Esophagus muscularis mucosa (tissue), 4 donors: ENCODE data around the gene NECTIN1. TPM values are rescaled to one million over a fixed set of nuclear protein-coding genes. Genes with fewer than 3 reads are reported as not detected.

ENCODE experiments used
- DNase-seq: peaks from one replicate; pipeline ENCODE4 v3.0.0-alpha.2; 2017; ENCODE audit errors: extremely low spot score
- H3K27ac ChIP-seq, 4 donors: fragments of 200-600 bp; sonication (generic); replicated peaks in 1 of 4; 1 replicate in 3 of 4; 2 replicates in 1 of 4; pipeline ENCODE4 v1.5.1; 2016 to 2019; ENCODE audit warnings: mild to moderate bottlenecking in 1 of 4
- H3K27me3 ChIP-seq, 4 donors: fragments of 200-600 bp; sonication (generic); one replicate each; pipeline versions ENCODE4 v1.5.1 to v1.6.0; 2016 to 2019
- H3K36me3 ChIP-seq, 4 donors: fragments of 200-600 bp; sonication (generic); one replicate each; pipeline ENCODE4 v1.5.1; 2016 to 2019
- H3K4me1 ChIP-seq, 4 donors: fragments of 200-600 bp; sonication (generic); one replicate each; pipeline ENCODE4 v1.5.1; 2016 to 2019
- H3K4me3 ChIP-seq, 4 donors: fragments of 200-600 bp; sonication (generic); 1 replicate in 2 of 4; 2 replicates in 2 of 4; pipeline ENCODE4 v1.5.1; 2016 to 2019; ENCODE audit warnings: mild to moderate bottlenecking in 4 of 4, moderate library complexity in 1 of 4
- H3K9me3 ChIP-seq, 4 donors: fragments of 200-600 bp; sonication (generic); 1 replicate in 3 of 4; 2 replicates in 1 of 4; pipeline ENCODE4 v1.5.1; 2016 to 2019
- EP300 ChIP-seq: sonication (generic); formaldehyde crosslinking; IDR thresholded peaks from one replicate; pipeline ENCODE4 v1.6.1; 2017; ENCODE audit warnings: antibody characterized with exemption
- POLR2A ChIP-seq: fragments of 450-650 bp; IDR thresholded peaks from one replicate; pipeline ENCODE4 v1.6.1; 2017; ENCODE audit warnings: antibody characterized with exemption, moderate library complexity, mild to moderate bottlenecking, low read depth
- POLR2AphosphoS5 ChIP-seq, 2 donors: sonication (generic); formaldehyde crosslinking; IDR thresholded peaks; one replicate each; pipeline ENCODE4 v1.6.1; 2017; ENCODE audit warnings: antibody characterized with exemption in 2 of 2
- WGBS: methylation state at CpG from one replicate; pipeline ENCODE4 v1.1.5; 2018; 5-methylcytosine and 5-hydroxymethylcytosine counted together
- intact Hi-C: fragments of 100-400 bp; cut with DNase I; formaldehyde crosslinking; loops from one replicate; pipeline ENCODE4 v1.15.1; 2023
- total RNA-seq, 4 donors: library from RNA; depleted of rRNA; stranded (reverse); fragments of >200 nt; gene quantifications; one replicate each; pipeline versions ENCODE4 v1.1.0 to v1.2.1, GENCODE V29; 2016
- TF ChIP-seq, protein P1 (sequence below), 3 experiments: fragments of 200-600 bp in 2 of 3; fragments of 450-650 bp in 1 of 3; sonication (generic) in 2 of 3; IDR thresholded peaks; one replicate each; pipeline ENCODE4 v1.5.1; 2017 to 2019; ENCODE audit warnings: antibody characterized with exemption in 3 of 3, mild to moderate bottlenecking in 2 of 3, moderate library complexity in 1 of 3

NECTIN1 gene
- total RNA-seq, 4 donors from 2014 or later: 1.7 to 4.0 (median 2.5) TPM

DNA sequence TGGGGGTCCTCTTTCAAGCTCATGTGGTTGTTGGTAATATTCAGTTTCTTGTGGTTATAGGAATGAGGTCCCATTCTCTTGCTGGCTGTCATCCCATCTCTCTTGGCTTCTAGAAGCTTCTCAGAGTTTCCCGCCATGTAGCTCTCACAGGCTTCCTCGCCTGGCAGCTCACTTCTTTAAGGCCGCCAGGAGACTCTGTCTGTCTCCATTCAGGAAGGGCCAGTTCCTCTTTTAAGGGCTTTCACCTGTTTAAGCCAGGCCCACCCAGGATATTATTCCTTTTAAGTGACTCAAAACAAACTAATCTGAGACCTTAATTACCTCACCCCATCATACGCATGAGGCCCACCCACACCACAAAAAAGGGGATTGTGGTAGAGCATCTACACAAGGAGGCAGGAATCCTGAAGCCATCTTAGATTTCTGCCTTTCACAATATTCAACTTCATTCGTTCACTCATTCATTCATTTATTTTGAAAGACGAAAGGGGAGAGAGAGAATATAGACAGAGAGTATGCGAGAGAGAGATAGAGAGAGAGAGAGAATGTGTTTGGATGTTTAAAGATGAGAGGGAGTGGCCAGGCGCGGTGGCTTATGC, 42.3 kb upstream of the NECTIN1 start:
- TF ChIP-seq, protein P1, sequence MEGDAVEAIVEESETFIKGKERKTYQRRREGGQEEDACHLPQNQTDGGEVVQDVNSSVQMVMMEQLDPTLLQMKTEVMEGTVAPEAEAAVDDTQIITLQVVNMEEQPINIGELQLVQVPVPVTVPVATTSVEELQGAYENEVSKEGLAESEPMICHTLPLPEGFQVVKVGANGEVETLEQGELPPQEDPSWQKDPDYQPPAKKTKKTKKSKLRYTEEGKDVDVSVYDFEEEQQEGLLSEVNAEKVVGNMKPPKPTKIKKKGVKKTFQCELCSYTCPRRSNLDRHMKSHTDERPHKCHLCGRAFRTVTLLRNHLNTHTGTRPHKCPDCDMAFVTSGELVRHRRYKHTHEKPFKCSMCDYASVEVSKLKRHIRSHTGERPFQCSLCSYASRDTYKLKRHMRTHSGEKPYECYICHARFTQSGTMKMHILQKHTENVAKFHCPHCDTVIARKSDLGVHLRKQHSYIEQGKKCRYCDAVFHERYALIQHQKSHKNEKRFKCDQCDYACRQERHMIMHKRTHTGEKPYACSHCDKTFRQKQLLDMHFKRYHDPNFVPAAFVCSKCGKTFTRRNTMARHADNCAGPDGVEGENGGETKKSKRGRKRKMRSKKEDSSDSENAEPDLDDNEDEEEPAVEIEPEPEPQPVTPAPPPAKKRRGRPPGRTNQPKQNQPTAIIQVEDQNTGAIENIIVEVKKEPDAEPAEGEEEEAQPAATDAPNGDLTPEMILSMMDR (IDR thresholded peaks at IDR 0.05): no peak
- TF ChIP-seq POLR2AphosphoS5 (IDR thresholded peaks at IDR 0.05): no peak
- no peak for TF ChIP-seq POLR2A
- no peak for TF ChIP-seq EP300
- intact Hi-C loops: no loop called here
- no peak overlapping the region for H3K27ac ChIP-seq
- WGBS: 91% methylated on average over 9 of the region's 9 CpGs
- no peak overlapping the region for H3K4me3 ChIP-seq
- H3K9me3 ChIP-seq: peaks cover 0 to 3% (median 0%) of the 10 kb centered on the region in 4 donors
- H3K4me1 ChIP-seq: no peaks in the 10 kb centered on the region
- no peaks in the 10 kb centered on the region for H3K36me3 ChIP-seq
- H3K27me3 ChIP-seq: peaks cover 0 to 34% (median 0%) of the 10 kb centered on the region in 4 donors
- DNase-seq: no peak

DNA sequence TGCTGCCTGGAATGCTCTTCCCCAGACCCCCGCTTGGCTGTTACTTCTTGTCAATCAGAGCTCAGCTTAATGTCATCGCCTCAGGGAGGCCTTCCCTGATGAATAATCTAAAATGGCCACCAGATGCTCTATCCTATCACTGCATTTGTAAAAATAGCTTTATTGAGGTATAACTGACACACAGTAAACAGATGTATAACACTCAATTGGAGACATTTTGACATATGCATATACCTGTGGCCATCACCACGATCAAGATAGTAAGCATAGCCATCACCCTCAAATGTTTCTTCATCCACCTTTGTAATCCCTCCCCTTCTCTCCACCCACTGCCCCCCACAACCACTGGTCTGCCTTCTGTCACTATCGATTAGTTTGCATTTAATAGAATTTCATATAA, 36.6 kb upstream of the NECTIN1 start:
- TF ChIP-seq POLR2A: no peak
- no peak for TF ChIP-seq POLR2AphosphoS5 (IDR thresholded peaks at IDR 0.05)
- TF ChIP-seq, protein P1 (IDR thresholded peaks at IDR 0.05): no peak
- no peak for TF ChIP-seq EP300
- Histone ChIP-seq H3K9me3 (peaks cover 0 to 3% (median 0%) of the 10 kb centered on the region in 4 donors), H3K27me3 (peaks cover 0 to 11% (median 0%) of the 10 kb centered on the region in 4 donors), H3K36me3 (no peaks in the 10 kb centered on the region), H3K27ac (no peak overlapping the region), H3K4me3 (no peak overlapping the region), H3K4me1 (peaks cover 0 to 11% (median 8%) of the 10 kb centered on the region in 4 donors)
- no peak for DNase-seq
- intact Hi-C loops: no loop called here
- WGBS: 74% methylated on average over 4 of the region's 4 CpGs

DNA sequence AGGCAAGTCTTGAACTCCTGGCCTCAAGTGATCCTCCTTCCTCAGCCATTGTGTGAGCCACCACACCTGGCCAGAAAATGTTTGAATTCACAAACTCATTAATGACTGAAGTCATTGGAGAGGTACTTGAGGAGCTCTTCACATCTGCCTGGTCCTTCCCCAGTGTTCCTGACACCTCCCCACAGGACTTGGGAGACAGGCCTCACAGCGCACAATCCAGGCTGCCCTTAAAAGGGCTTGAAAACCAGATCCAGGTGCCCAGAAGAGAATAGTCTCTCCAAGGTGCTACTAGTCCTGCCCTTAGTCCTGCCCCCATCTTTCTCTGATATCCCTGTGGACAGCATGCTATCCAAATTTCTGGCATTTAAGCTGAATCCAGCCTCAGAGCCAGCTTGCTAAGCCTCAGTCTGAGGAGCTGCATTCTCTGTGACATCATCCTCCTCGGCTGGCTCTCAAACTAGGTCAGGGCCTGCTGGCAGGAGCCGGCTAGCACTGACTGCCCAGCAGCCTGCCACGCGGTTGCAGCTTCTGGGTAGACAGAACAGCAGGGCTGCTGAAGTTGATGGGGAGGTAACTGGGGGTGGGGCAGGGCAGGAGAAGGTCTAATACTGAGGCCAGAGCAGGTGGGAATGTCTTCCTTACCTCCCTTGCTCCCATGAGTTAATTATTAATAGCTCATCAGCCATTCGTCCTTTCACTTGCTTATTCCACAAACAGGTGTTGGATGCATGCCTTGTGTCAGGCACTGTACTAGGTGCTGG, 35.3 kb upstream of the NECTIN1 start:
- DNase-seq: no peak
- intact Hi-C loops: no loop called here
- H3K4me3 ChIP-seq: no peak overlapping the region
- peaks cover 0 to 11% (median 8%) of the 10 kb centered on the region in 4 donors for H3K4me1 ChIP-seq
- H3K27me3 ChIP-seq: peaks cover 0 to 14% (median 0%) of the 10 kb centered on the region in 4 donors
- 43% methylated on average over 5 of the region's 6 CpGs for WGBS
- peak overlapping the region in 1 of 4 donors; percentile 55 for H3K27ac ChIP-seq
- TF ChIP-seq, protein P1 (IDR thresholded peaks at IDR 0.05): no peak
- TF ChIP-seq POLR2AphosphoS5 (IDR thresholded peaks at IDR 0.05) (peak in 1 of 2 donors; percentile 34), EP300 (no peak)
- H3K36me3 ChIP-seq: no peaks in the 10 kb centered on the region
- H3K9me3 ChIP-seq: peaks cover 0 to 3% (median 0%) of the 10 kb centered on the region in 4 donors

DNA sequence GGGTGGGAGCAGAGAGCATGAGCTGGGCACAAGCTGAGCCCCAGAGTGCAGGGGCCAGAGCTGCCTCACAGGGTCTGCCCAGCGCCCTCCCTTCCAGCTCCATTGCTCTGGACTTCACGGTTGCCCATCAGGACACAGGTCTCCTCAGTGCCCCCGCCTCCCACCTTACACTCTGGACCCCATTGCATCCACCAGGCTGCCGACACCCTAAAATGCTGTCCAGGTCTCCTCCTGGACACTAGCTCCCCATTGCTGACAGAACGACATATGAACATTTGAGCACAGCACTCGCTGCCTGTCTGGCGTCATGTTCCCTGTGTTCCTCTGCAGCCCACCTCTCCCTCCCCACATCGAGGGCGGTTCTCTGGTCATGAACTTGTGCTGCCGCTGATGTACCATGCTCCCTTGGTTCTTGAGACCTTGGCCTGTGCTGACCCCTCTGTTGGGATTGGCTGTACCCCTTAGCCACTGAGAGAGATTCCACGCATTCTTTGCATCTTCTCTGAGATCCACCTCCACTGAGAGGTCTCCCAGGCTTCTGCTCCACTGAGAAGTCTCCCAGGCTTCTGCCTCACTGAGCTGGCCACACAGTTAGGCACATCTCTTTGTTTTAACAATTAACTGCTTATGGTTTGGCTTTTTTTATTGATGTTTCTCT, 34.2 kb upstream of the NECTIN1 start:
- Histone ChIP-seq H3K9me3 (peaks cover 0 to 3% (median 0%) of the 10 kb centered on the region in 4 donors), H3K27me3 (peaks cover 0 to 14% (median 0%) of the 10 kb centered on the region in 4 donors), H3K4me3 (no peak overlapping the region), H3K36me3 (no peaks in the 10 kb centered on the region), H3K27ac (no peak overlapping the region), H3K4me1 (peaks cover 0 to 11% (median 8%) of the 10 kb centered on the region in 4 donors)
- TF ChIP-seq POLR2A (no peak), POLR2AphosphoS5 (IDR thresholded peaks at IDR 0.05) (no peak), EP300 (no peak)
- TF ChIP-seq, protein P1 (IDR thresholded peaks at IDR 0.05): no peak
- intact Hi-C loops: no loop called here
- no peak for DNase-seq
- 90% methylated on average over 11 of the region's 11 CpGs for WGBS
